NCI-H1930 (cell line): ENCODE results near the gene PCDHGB6.
A peak's percentile ranks its signal among the peaks of the same experiment; 100 is the strongest.
"Not testable (repeated sequence)": the region's sequence is repeated elsewhere in the genome, so short reads cannot be mapped to it uniquely, and the experiment has no call there.

Source experiments
- DNase-seq, 2 experiments: peaks; one replicate each; lab custom pipeline; 2025; lab: John Stamatoyannopoulos, UW

PCDHGB6 gene

GRCh38 chr5:141388661-141389060 lies 19.2 kb upstream of the PCDHGB6 start:
- no peak for DNase-seq

- no peak for DNase-seq
Measured at GRCh38 chr5:141389153-141390042, 18.4 kb upstream of the PCDHGB6 start.

DNA sequence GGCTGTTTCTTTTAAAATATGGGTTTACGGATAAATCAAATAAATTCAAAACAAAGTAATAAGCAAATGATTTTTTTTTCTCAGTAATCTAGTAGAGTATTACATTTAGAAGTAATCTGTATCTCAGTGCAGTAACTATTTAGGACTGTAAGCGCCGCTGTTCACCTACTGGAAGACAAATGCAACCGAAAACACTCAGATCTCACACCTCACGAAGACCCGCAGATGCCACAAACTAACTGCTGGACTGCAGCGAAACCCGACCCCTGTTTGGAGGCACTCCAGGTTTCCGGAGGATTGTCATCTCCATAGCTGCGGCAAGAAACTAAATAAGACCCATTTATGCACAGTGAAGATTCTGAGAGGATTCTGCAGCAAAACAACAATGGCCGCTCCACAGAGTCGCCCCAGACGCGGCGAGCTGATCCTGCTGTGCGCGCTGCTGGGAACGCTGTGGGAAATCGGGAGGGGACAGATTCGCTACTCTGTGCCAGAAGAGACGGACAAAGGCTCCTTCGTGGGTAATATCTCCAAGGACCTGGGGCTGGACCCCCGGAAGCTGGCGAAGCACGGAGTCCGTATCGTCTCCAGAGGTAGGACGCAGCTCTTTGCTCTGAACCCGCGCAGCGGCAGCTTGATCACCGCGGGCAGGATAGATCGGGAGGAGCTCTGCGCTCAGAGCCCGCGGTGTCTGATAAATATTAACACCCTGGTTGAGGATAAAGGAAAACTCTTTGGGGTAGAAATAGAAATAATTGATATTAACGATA lies 15.2 kb upstream of the PCDHGB6 start, which contains the start of gene PCDHGA8:
PCDHGA8 (plus strand) TSS at position 205 of the 770 bp plus-strand sequence; CDS start at position 386, 181 bp downstream.
- no peak for DNase-seq

DNA sequence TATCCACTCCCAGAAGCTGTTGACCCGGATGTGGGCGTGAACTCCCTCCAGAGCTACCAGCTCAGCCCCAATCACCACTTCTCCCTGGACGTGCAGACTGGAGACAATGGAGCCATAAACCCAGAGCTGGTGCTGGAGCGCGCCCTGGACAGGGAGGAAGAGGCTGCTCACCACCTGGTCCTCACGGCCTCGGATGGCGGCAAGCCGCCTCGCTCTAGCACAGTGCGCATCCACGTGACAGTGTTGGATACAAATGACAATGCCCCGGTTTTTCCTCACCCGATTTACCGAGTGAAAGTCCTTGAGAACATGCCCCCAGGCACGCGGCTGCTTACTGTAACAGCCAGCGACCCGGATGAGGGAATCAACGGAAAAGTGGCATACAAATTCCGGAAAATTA lies 14.6 kb upstream of the PCDHGB6 start:
- no peak for DNase-seq

- not testable (repeated sequence) for DNase-seq
Measured at GRCh38 chr5:141394401-141395187, 13.2 kb upstream of the PCDHGB6 start.

GRCh38 chr5:141397756-141398551 lies 9.9 kb upstream of the PCDHGB6 start, which contains the start of gene PCDHGB5:
TSS of gene PCDHGB5 (plus strand) at chr5:141397947. CDS start at chr5:141398128, 181 bp downstream.
- DNase-seq = not testable (repeated sequence)

GRCh38 chr5:141398608-141399007 lies 9.2 kb upstream of the PCDHGB6 start:
- DNase-seq = no peak

GRCh38 chr5:141399555-141400258 lies 8.1 kb upstream of the PCDHGB6 start:
- no peak for DNase-seq

DNA sequence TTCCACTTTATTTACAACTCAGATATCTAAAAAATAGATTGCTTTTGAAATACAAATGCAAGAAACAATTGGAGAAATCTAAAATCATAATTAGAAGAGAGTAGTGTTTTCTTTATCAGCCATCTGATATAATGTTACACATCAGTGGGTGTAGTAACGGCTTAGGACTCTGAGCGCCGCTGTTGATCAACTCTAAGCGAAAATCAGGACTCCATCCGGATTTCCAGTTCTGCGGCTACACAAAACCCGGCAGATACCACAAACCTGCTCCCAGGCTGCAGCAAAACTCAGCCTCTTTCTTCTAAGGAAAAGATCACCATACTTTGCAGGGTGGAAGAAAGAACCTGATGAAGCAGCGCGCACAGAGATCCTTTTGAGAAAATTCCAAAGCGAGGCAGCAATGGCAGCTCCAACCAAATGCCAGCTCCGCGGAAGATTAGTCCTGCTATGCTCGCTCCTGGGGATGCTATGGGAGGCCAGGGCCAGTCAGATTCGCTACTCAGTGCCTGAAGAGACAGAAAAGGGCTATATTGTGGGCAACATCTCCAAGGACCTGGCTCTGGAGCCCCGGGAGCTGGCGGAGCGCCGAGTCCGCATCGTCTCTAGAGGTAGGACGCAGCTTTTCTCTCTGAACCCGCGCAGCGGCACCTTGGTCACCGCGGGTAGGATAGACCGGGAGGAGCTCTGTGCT lies 5.1 kb upstream of the PCDHGB6 start, which contains the start of gene PCDHGA9:
PCDHGA9 (plus strand) TSS at position 226 of the 691 bp plus-strand sequence; CDS start at position 401, 175 bp downstream.
- no peak for DNase-seq

DNA sequence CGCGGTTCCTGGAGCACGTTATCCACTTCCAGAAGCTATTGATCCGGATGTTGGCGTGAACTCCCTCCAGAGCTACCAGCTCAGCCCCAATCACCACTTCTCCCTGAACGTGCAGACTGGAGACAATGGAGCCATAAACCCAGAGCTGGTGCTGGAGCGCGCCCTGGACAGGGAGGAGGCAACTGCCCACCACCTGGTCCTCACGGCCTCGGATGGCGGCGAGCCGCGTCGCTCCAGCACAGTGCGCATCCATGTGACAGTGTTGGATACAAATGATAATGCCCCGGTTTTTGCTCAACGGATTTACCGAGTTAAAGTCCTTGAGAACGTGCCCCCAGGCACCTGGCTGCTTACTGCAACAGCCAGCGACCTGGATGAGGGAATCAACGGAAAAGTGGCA lies 4.4 kb upstream of the PCDHGB6 start:
- no peak for DNase-seq

- no peak for DNase-seq
Measured at GRCh38 chr5:141409598-141410306, 1.9 kb downstream of the PCDHGB6 start.

- no peak for DNase-seq
Measured at GRCh38 chr5:141411575-141411974, 3.8 kb downstream of the PCDHGB6 start.

GRCh38 chr5:141412854-141413539 lies 5.2 kb downstream of the PCDHGB6 start, which contains the start of gene PCDHGA10:
TSS of gene PCDHGA10 (plus strand) at chr5:141412987. CDS start at chr5:141413176, 189 bp downstream.
- peak in 1 of 2 experiments; percentile 23 for DNase-seq

- no peak for DNase-seq
Measured at GRCh38 chr5:141413540-141414069, 5.8 kb downstream of the PCDHGB6 start.

DNA sequence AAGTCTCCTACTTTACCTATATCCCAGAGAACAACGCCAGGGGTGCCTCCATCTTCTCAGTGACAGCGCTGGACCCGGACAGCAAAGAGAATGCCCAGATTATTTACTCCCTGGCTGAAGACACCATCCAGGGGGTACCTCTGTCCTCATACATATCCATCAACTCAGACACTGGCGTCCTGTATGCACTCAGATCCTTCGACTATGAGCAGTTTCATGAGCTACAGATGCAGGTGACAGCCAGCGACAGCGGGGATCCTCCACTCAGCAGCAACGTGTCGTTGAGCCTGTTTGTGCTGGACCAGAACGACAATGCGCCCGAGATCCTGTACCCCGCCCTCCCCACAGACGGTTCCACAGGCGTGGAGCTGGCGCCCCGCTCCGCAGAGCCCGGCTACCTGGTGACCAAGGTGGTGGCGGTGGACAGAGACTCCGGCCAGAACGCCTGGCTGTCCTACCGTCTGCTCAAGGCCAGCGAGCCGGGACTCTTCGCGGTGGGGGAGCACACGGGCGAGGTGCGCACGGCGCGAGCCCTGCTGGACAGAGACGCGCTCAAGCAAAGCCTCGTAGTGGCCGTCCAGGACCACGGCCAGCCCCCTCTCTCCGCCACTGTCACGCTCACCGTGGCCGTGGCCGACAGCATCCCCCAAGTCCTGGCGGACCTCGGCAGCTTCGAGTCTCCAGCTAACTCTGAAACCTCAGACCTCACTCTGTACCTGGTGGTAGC lies 6.9 kb downstream of the PCDHGB6 start:
- not testable (repeated sequence) for DNase-seq

GRCh38 chr5:141415275-141415618 lies 7.4 kb downstream of the PCDHGB6 start:
- not testable (repeated sequence) for DNase-seq

- not testable (repeated sequence) for DNase-seq
Measured at GRCh38 chr5:141417494-141418172, 9.8 kb downstream of the PCDHGB6 start, which contains the start of gene PCDHGB7. TSS of gene PCDHGB7 (plus strand) at chr5:141417677. CDS start at chr5:141417860, 183 bp downstream.
